Endodermal cell (in vitro differentiated cells): ENCODE results near the gene KIAA0825. TPM values are rescaled to one million over a fixed set of nuclear protein-coding genes. Genes with fewer than 3 reads are reported as not detected.

ENCODE experiments used
- DNase-seq: peaks from one replicate; pipeline ENCODE4 v3.0.0-alpha.2; 2017
- H3K27ac ChIP-seq: 2 replicates; pipeline ENCODE4 v1.5.1; 2013; ENCODE audit warnings: mild to moderate bottlenecking, low read depth, low read length, moderate library complexity
- H3K27me3 ChIP-seq: 2 replicates; pipeline ENCODE4 v1.6.1; 2013; ENCODE audit warnings: mild to moderate bottlenecking, low read length, moderate library complexity; ENCODE audit not compliant: insufficient read depth, control insufficient read depth, poor library complexity, severe bottlenecking
- H3K36me3 ChIP-seq: 2 replicates; pipeline ENCODE4 v1.7.0; 2013; ENCODE audit warnings: mild to moderate bottlenecking, low read length, moderate library complexity; ENCODE audit not compliant: control insufficient read depth, insufficient read depth
- H3K4me1 ChIP-seq: one replicate; pipeline ENCODE4 v1.7.0; 2013; ENCODE audit warnings: low read length; ENCODE audit not compliant: control insufficient read depth, insufficient read depth
- H3K4me3 ChIP-seq: 2 replicates; pipeline ENCODE4 v1.5.1; 2013; ENCODE audit warnings: mild to moderate bottlenecking, low read length, moderate library complexity
- H3K9ac ChIP-seq: 2 replicates; pipeline ENCODE4 v1.6.1; 2013; ENCODE audit warnings: mild to moderate bottlenecking, low read length, moderate library complexity; ENCODE audit not compliant: poor library complexity, severe bottlenecking; ENCODE audit errors: extremely low read depth
- H3K9me3 ChIP-seq: 2 replicates; pipeline ENCODE4 v1.6.1; 2013; ENCODE audit warnings: mild to moderate bottlenecking, low read length, moderate library complexity; ENCODE audit not compliant: control insufficient read depth
- H3K27ac Mint-ChIP-seq: 2 replicates; pipeline ENCODE4 v1.8.0; 2020; ENCODE audit warnings: mixed read lengths
- H3K27me3 Mint-ChIP-seq: 2 replicates; pipeline ENCODE4 v1.8.0; 2021; ENCODE audit warnings: mild to moderate bottlenecking, mixed read lengths; ENCODE audit not compliant: insufficient read depth
- H3K36me3 Mint-ChIP-seq: 2 replicates; pipeline ENCODE4 v1.8.0; 2020; ENCODE audit warnings: low read depth, mixed read lengths
- H3K4me1 Mint-ChIP-seq: 2 replicates; pipeline ENCODE4 v1.8.0; 2020; ENCODE audit warnings: mixed read lengths
- H3K4me3 Mint-ChIP-seq: 2 replicates; pipeline ENCODE4 v1.8.0; 2020; ENCODE audit warnings: mild to moderate bottlenecking, moderate library complexity, mixed read lengths
- H3K9me3 Mint-ChIP-seq: 2 replicates; pipeline ENCODE4 v1.8.0; 2020; ENCODE audit warnings: mild to moderate bottlenecking, mixed read lengths
- CTCF ChIP-seq: fragments of 200-600 bp; sonication (generic); conservative IDR thresholded peaks from 2 replicates; pipeline ENCODE4 v1.5.0; 2021; ENCODE audit warnings: antibody characterized with exemption, mild to moderate bottlenecking
- WGBS, 2 experiments: methylation state at CpG; one replicate each; pipeline versions ENCODE4 v1.1.5 to v1.1.7; 2013; ENCODE audit warnings: missing lambda C conversion rate in 2 of 2, mixed read lengths in 1 of 2; ENCODE audit not compliant: insufficient coverage in 1 of 2, insufficient read length in 1 of 2; 5-methylcytosine and 5-hydroxymethylcytosine counted together
- total RNA-seq, 2 donors: library from RNA; stranded (reverse); fragmentation: NEBNext Ultra II Directional in 1 of 2; extraction: Animal tissue kit (Norgen Biotek cat#: 25700) in 1 of 2; gene quantifications; 2 replicates in 1 of 2; 3 replicates in 1 of 2; pipeline ENCODE4 v1.2.1, GENCODE V29; 2021

Gene KIAA0825
- total RNA-seq, 2 donors from 2014 or later, result 2.6 to 3.1 TPM

- no peak for DNase-seq
- WGBS, 2 experiments, result 92 to 100% methylated on average over 1 to 2 of the region's 2 CpGs
- Histone ChIP-seq H3K9ac (no peak overlapping the region), H3K27ac (no peak overlapping the region), H3K27me3 (no peaks in the 10 kb centered on the region), H3K9me3 (peaks cover 4% of the 10 kb centered on the region), H3K4me1 (no peaks in the 10 kb centered on the region), H3K4me3 (no peak overlapping the region), H3K36me3 (no peaks in the 10 kb centered on the region)
- H3K4me3 Mint-ChIP-seq, result no peak overlapping the region
- H3K27me3 Mint-ChIP-seq, result no peaks in the 10 kb centered on the region
- H3K4me1 Mint-ChIP-seq, result peaks cover 3% of the 10 kb centered on the region
- no peak for TF ChIP-seq CTCF
- H3K9me3 Mint-ChIP-seq, result no peaks in the 10 kb centered on the region
- no peak overlapping the region for H3K27ac Mint-ChIP-seq
- H3K36me3 Mint-ChIP-seq, result no peaks in the 10 kb centered on the region
Measured at GRCh38 chr5:94375801-94376200, 242.6 kb downstream of the KIAA0825 start.

GRCh38 chr5:94374336-94374735 lies 244.1 kb downstream of the KIAA0825 start:
- no peaks in the 10 kb centered on the region for H3K36me3 Mint-ChIP-seq
- no peak overlapping the region for H3K4me3 Mint-ChIP-seq
- no peak for TF ChIP-seq CTCF
- DNase-seq, result no peak
- no peak overlapping the region for H3K27ac Mint-ChIP-seq
- Histone ChIP-seq H3K27me3 (no peaks in the 10 kb centered on the region), H3K4me1 (no peaks in the 10 kb centered on the region), H3K27ac (no peak overlapping the region), H3K9ac (no peak overlapping the region), H3K36me3 (no peaks in the 10 kb centered on the region), H3K4me3 (no peak overlapping the region), H3K9me3 (peaks cover 3% of the 10 kb centered on the region)
- no peaks in the 10 kb centered on the region for H3K9me3 Mint-ChIP-seq
- H3K27me3 Mint-ChIP-seq, result no peaks in the 10 kb centered on the region
- H3K4me1 Mint-ChIP-seq, result peaks cover 3% of the 10 kb centered on the region

GRCh38 chr5:94367900-94368299 lies 250.5 kb downstream of the KIAA0825 start:
- no peaks in the 10 kb centered on the region for H3K36me3 ChIP-seq
- Mint-ChIP-seq H3K36me3 (peaks cover 3% of the 10 kb centered on the region), H3K27ac (no peak overlapping the region), H3K9me3 (peaks cover 22% of the 10 kb centered on the region), H3K27me3 (no peaks in the 10 kb centered on the region), H3K4me1 (peaks cover under 1% of the 10 kb centered on the region), H3K4me3 (no peak overlapping the region)
- H3K4me3 ChIP-seq, result no peak overlapping the region
- no peak overlapping the region for H3K9ac ChIP-seq
- no peak overlapping the region for H3K27ac ChIP-seq
- DNase-seq, result no peak
- no peaks in the 10 kb centered on the region for H3K27me3 ChIP-seq
- no peaks in the 10 kb centered on the region for H3K4me1 ChIP-seq
- peaks cover 34% of the 10 kb centered on the region for H3K9me3 ChIP-seq
- TF ChIP-seq CTCF, result no peak
- WGBS, 2 experiments, result 83 to 100% methylated on average over 2 of the region's 2 CpGs
